ENCODE data around the gene MTMR1. TPM values are rescaled to one million over a fixed set of nuclear protein-coding genes. Genes with fewer than 3 reads are reported as not detected.

The MTMR1 gene
- polyA plus RNA-seq, 2 of the 4 experiments (the other 2 are of a cell fraction): 17.3 to 28.3 TPM

- ATAC-seq: peak; percentile 93 to 97
- Histone ChIP-seq H3K4me2 (no peak overlapping the region), H3K27ac (peak overlapping the region; percentile 51 to 80), H3K9me3 (no peaks in the 10 kb centered on the region), H3K4me3 (no peak overlapping the region), H3K4me1 (peaks cover 13% of the 10 kb centered on the region; the same call in 1 of the 3 replicates)
- POLR2A ChIA-PET: interaction anchor here (1.6 to 1.7 kb wide), 2 partner anchors 210 to 310 kb away, joined by 7 to 9 read pairs; partner anchors contain the start of gene HMGB3
- 34% methylated on average over 21 of the region's 26 CpGs for WGBS (ENCODE audit: missing lambda C conversion rate)
- CTCF ChIA-PET: interaction anchor here (0.6 to 12.6 kb wide), 51 partner anchors 9 to 906 kb away, joined by 3 to 223 read pairs (median 4); partner anchors contain the start of gene HMGB3
- TF ChIP-seq JUN (IDR thresholded peaks at IDR 0.05) (no peak), RAD21 (conservative IDR thresholded peaks at IDR 0.05 in 1 of 2, IDR thresholded peaks at IDR 0.05 in 1 of 2) (peak; percentile 95 to 97), CBX2 (IDR thresholded peaks at IDR 0.05; ENCODE audit: borderline replicate concordance, low read depth) (no peak), CTCF (IDR thresholded peaks at IDR 0.05) (peak; percentile 74), RNF2 (IDR thresholded peaks at IDR 0.05; ENCODE audit: borderline replicate concordance, low read depth) (no peak), SMC3 (IDR thresholded peaks at IDR 0.05) (peak; percentile 89)
- DNase-seq (ENCODE audit: low read depth in 1 of 2, low spot score in 1 of 2): peak; percentile 74 to 78
- FAIRE-seq: peak; percentile 99
Observed at GRCh38 chrX:150772150-150772970, 79.2 kb downstream of the MTMR1 start.

GRCh38 chrX:150773117-150773516 is 79.9 kb downstream of the MTMR1 start:
- TF ChIP-seq TP53 (CRISPR knock-in tag; IDR thresholded peaks at IDR 0.05): no peak
- no peak overlapping the region for H3K4me3 ChIP-seq
- peaks cover 6% of the 10 kb centered on the region; the same call in 1 of the 3 replicates for H3K4me1 ChIP-seq
- WGBS (ENCODE audit: missing lambda C conversion rate): 84% methylated on average over 4 of the region's 8 CpGs
- H3K27ac ChIP-seq: peak overlapping the region; percentile 34 to 80; a peak in 3 of 6 replicates
- ChIA-PET POLR2A (interaction anchor here (1.6 to 1.7 kb wide), 2 partner anchors 210 to 309 kb away, joined by 7 to 9 read pairs; partner anchors contain the start of gene HMGB3), CTCF (interaction anchor here (1.1 to 12.6 kb wide), 14 partner anchors 11 to 309 kb away, joined by 3 to 223 read pairs (median 5); partner anchors contain the start of gene HMGB3)
- DNase-seq (ENCODE audit: low read depth in 1 of 2, low spot score in 1 of 2) (no peak), ATAC-seq (no peak), FAIRE-seq (no peak)
- no peak overlapping the region for H3K4me2 ChIP-seq
- H3K9me3 ChIP-seq: no peaks in the 10 kb centered on the region

- DNase-seq (ENCODE audit: low read depth in 1 of 2, low spot score in 1 of 2) (no peak), FAIRE-seq (peak; percentile 18), ATAC-seq (no peak)
- no peaks in the 10 kb centered on the region for H3K9me3 ChIP-seq
- no peak overlapping the region for H3K4me3 ChIP-seq
- WGBS (ENCODE audit: missing lambda C conversion rate): 77% methylated on average over 4 of the region's 4 CpGs
- TF ChIP-seq HMGXB4 (CRISPR knock-in tag; IDR thresholded peaks at IDR 0.05; ENCODE audit: borderline replicate concordance) (no peak), MYC (IDR thresholded peaks at IDR 0.05; ENCODE audit: borderline replicate concordance, low read length) (no peak), BCL3 (IDR thresholded peaks at IDR 0.05) (no peak), RARB (CRISPR knock-in tag; IDR thresholded peaks at IDR 0.05) (no peak), HES2 (IDR thresholded peaks at IDR 0.05) (no peak), MAFK (IDR thresholded peaks at IDR 0.05; ENCODE audit: partially characterized antibody) (no peak), ELK1 (IDR thresholded peaks at IDR 0.05; ENCODE audit: low read depth, low read length) (no peak), MAZ (IDR thresholded peaks at IDR 0.05; ENCODE audit: borderline replicate concordance, low read depth, low read length) (no peak), HOXB13 (CRISPR knock-in tag; IDR thresholded peaks at IDR 0.05; ENCODE audit: low read depth) (no peak), HOXA7 (CRISPR knock-in tag; IDR thresholded peaks at IDR 0.05) (no peak), RAD21 (conservative IDR thresholded peaks at IDR 0.05 in 1 of 2, IDR thresholded peaks at IDR 0.05 in 1 of 2) (no peak)
- CTCF ChIA-PET: interaction anchor here (2.1 to 12.6 kb wide), 2 partner anchors 178 to 309 kb away, joined by 7 to 223 read pairs; no protein-coding TSS in a partner anchor
- H3K4me2 ChIP-seq: no peak overlapping the region
- 0 out of 3 replicates have a peak, but pooled peaks cover 6% of the 10 kb centered on the region for H3K4me1 ChIP-seq
- POLR2A ChIA-PET: no interaction called here
- H3K27ac ChIP-seq: peak overlapping the region in 1 of 2 experiments; percentile 33; a peak in 1 of 6 replicates
Observed at GRCh38 chrX:150773634-150774033, 80.4 kb downstream of the MTMR1 start.
